Lower leg skin (tissue), 3 donors: Measurements from ENCODE around the gene AGER.

Experiments used
- CTCF ChIP-seq, 3 donors: fragments of 450-650 bp; IDR thresholded peaks; one replicate each; pipeline ENCODE4 v1.5.1; 2016; ENCODE audit warnings: antibody characterized with exemption in 3 of 3, mild to moderate bottlenecking in 3 of 3, moderate library complexity in 2 of 3
- POLR2A ChIP-seq, 2 donors: fragments of 450-650 bp; IDR thresholded peaks; one replicate each; pipeline ENCODE4 v1.6.1; 2016 to 2017; ENCODE audit warnings: antibody characterized with exemption in 2 of 2, mild to moderate bottlenecking in 1 of 2, moderate library complexity in 1 of 2

DNA sequence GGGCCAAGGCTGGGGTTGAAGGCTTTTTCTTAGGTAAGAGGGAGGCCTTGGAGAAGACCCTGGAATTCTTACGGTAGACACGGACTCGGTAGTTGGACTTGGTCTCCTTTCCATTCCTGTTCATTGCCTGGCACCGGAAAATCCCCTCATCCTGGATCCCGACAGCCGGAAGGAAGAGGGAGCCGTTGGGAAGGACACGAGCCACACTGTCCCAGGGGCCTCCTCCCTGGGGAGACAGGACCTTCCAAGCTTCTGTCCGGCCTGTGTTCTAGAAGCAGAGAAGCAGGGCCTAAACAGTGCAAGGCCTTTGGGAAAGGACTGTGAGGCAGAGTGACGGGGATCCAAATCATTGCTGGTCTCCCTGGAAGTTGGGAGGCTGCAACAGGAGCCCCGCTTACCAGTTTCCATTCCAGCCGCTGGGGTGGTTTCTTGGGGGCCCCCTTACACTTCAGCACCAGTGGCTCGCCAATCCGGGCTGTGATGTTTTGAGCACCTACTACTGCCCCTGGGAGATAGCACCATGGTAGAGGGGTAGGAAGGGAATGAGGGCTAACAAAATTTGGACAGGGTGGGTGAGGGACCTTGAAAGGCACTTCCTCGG lies 470 bp downstream of the AGER start:
- TF ChIP-seq POLR2A (IDR thresholded peaks at IDR 0.05) (no peak), CTCF (IDR thresholded peaks at IDR 0.05) (no peak)
